ENCODE measurements around the gene KCNG3. TPM values are rescaled to one million over a fixed set of nuclear protein-coding genes. Genes with fewer than 3 reads are reported as not detected.

The KCNG3 gene
- total RNA-seq, 2 experiments from 2014 or later, result 1.5 to 2.1 TPM

DNA sequence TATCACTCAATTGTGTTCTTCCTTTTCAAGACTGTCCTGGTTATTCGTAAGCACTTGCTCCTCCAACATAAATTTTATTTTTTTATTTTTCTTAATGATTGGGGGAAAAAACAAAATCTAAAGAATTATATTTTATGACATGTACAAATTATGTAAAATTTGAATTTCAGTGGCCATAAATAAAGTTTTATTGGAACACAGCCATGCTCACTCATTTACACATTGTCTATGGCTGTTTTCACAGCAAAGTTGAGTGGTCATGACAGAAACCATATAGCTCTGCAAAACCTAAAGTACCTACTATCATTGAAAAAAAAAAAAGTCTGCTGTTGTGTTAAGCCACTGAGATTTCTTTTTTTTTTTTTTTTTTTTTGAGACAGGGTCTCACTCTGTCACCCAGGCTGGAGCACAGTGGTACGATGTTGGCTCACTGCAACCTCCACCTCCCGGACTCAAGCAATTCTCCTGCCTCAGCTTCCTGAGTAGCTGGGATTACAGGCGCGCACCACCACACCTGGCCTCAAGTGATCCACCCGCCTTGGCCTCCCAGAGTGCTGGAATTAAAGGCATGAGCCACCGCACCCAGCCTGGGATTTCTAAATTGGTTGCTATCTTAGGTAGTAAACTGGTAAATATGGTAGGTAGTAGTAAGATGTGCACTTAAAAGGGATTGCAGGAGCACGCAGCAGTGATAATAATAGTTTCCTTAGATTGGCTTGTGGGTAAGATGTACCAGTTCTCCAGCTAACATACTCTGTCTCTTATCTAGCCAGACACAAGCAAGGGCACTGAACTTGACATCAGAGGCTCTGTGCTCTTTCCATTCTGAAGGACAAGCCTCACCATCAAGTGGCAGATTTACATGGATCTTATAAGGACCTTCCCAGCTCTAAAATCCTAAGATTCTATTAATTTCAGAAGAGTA is 44.4 kb downstream of the KCNG3 start:
- TF ChIP-seq CTCF (IDR thresholded peaks at IDR 0.05), result no peak
- POLR2A ChIA-PET, result no interaction called here
- Mint-ChIP-seq H3K36me3 (ENCODE audit: low read depth) (no peaks in the 10 kb centered on the region), H3K4me1 (ENCODE audit: low read depth) (no peaks in the 10 kb centered on the region), H3K9me3 (no peaks in the 10 kb centered on the region), H3K27me3 (no peaks in the 10 kb centered on the region), H3K4me3 (no peak overlapping the region), H3K27ac (no peak overlapping the region)
- no peak for DNase-seq
- intact Hi-C loops (cut with micrococcal nuclease), result no loop called here
- CTCF ChIA-PET, result no interaction called here
- no peak for ATAC-seq

GRCh38 chr2:42448163-42448562 is 45.6 kb downstream of the KCNG3 start:
- H3K36me3 Mint-ChIP-seq (ENCODE audit: low read depth), result no peaks in the 10 kb centered on the region
- no peak overlapping the region for H3K27ac Mint-ChIP-seq
- intact Hi-C loops (cut with micrococcal nuclease), result no loop called here
- POLR2A ChIA-PET, result no interaction called here
- DNase-seq (no peak), ATAC-seq (no peak)
- no peak overlapping the region for H3K4me3 Mint-ChIP-seq
- no peaks in the 10 kb centered on the region for H3K4me1 Mint-ChIP-seq (ENCODE audit: low read depth)
- no peaks in the 10 kb centered on the region for H3K27me3 Mint-ChIP-seq
- CTCF ChIA-PET, result no interaction called here
- H3K9me3 Mint-ChIP-seq, result no peaks in the 10 kb centered on the region
- TF ChIP-seq CTCF (IDR thresholded peaks at IDR 0.05), result no peak

DNA sequence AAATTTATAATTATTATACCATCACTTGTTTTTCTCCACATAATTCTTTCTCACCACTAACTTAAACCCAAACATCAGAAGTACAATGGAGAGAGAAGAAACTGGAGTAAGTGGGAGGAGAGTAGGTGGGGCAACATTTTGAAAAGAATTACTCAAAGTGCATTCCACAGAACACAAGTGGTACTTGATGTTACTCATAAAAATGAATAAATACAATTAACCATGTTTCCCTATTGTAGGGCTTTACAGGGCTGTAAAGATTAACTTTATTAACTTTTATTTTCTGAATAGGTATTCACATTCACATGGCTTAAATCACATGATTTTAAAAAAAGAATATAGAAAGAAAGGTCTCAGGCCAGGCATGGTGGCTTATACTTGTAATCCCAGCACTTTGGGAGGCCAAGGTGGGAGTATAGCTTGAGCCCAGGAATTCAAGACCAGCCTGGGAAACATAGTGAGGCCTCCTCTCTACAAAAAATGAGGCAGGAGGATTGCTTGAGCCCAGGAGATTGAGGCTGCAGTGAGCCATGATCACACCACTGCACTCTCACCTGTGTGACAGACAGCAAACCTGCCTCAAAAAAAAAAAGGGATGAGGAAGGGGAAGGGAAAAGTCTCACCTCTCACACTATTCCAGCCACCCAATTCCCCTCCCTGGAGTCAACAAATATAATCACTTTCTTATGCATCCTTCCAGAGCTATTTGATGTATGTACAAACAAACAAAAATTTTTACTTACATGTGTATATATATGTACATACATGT is 47.1 kb downstream of the KCNG3 start:
- no peak for TF ChIP-seq CTCF (IDR thresholded peaks at IDR 0.05)
- no peaks in the 10 kb centered on the region for H3K27me3 Mint-ChIP-seq
- ATAC-seq (no peak), DNase-seq (no peak)
- POLR2A ChIA-PET, result no interaction called here
- CTCF ChIA-PET, result no interaction called here
- intact Hi-C loops (cut with micrococcal nuclease), result no loop called here
- H3K9me3 Mint-ChIP-seq, result no peaks in the 10 kb centered on the region
- no peak overlapping the region for H3K4me3 Mint-ChIP-seq
- no peaks in the 10 kb centered on the region for H3K36me3 Mint-ChIP-seq (ENCODE audit: low read depth)
- no peak overlapping the region for H3K27ac Mint-ChIP-seq
- H3K4me1 Mint-ChIP-seq (ENCODE audit: low read depth), result no peaks in the 10 kb centered on the region

DNA sequence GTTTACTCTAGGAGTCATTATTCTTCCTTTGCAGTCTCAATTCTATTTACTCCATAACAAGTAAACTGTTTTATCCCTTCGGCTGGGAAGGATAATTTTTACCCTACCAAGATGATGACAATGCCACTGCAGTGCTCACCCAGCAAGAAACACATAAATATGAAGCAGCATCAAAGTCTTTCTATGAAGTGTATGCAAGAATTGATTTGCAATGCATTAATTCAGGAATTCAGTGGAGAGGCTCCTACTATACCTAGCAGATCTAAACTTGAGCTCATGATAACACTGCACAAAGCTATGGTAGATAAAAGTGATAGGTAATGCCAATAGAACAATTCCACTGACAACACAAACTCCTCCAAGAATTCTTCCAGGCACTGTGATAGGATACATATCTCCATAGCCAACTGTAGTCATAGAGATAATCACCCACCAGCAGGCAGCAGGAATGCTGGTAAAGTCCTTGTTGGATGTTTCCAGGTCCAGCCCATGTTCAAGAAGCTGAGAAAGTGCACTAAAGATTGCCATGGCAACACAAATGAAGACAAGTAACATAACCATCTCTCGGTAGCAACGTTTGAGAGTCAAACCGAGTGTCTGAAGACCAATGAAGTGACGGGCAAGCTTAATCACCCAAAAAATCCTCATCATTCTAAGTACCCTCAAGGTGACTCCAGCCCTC is 49.9 kb downstream of the KCNG3 start:
- no peak for ATAC-seq
- H3K9me3 Mint-ChIP-seq, result no peaks in the 10 kb centered on the region
- no peaks in the 10 kb centered on the region for H3K27me3 Mint-ChIP-seq
- H3K4me3 Mint-ChIP-seq, result no peak overlapping the region
- no peaks in the 10 kb centered on the region for H3K36me3 Mint-ChIP-seq (ENCODE audit: low read depth)
- no peak for TF ChIP-seq CTCF (IDR thresholded peaks at IDR 0.05)
- no peak for DNase-seq
- ChIA-PET POLR2A (no interaction called here), CTCF (interaction anchor here (0.7 to 1.2 kb wide), 3 partner anchors 13 to 20 kb away, joined by 3 to 4 read pairs (median 3); no protein-coding TSS in a partner anchor)
- no peak overlapping the region for H3K27ac Mint-ChIP-seq
- H3K4me1 Mint-ChIP-seq (ENCODE audit: low read depth), result no peaks in the 10 kb centered on the region
- intact Hi-C loops (cut with micrococcal nuclease), result no loop called here
